HG03025 (cell line): ENCODE measurements around the gene SPTBN1.

Source experiments
- ATAC-seq: cut with Tn5 transposase; IDR thresholded peaks from one replicate; pipeline ENCODE4 v1.9.1; 2021; ENCODE audit warnings: mild to moderate bottlenecking, moderate library complexity; ENCODE audit not compliant: unreplicated experiment, low FRiP score

The SPTBN1 gene

GRCh38 chr2:54599914-54600313 lies 143.8 kb downstream of the SPTBN1 start:
- no peak for ATAC-seq

DNA sequence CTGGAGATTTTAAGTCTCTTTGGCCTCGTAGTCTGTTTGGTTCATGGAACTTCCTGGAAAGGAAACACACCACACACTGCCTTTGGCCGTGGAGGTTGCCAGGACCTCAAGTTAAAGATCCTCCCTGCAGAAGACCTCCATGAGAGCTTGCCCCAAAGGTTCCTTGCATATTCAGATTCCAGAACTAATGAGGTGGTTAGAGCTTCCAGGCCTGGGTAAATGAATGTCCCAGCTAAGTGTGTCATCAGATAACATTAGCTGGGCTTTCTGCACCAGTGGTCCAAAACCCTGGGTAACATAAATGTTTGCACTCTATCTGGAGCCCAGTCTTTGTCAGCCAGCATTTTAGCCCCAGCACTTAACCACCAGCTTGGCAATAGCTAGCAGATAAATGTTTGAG lies 145.2 kb downstream of the SPTBN1 start:
- no peak for ATAC-seq

- no peak for ATAC-seq
Measured at GRCh38 chr2:54602736-54603322, 146.7 kb downstream of the SPTBN1 start.

- no peak for ATAC-seq
Measured at GRCh38 chr2:54603357-54603756, 147.2 kb downstream of the SPTBN1 start.

GRCh38 chr2:54603796-54604195 lies 147.7 kb downstream of the SPTBN1 start:
- ATAC-seq, result no peak

DNA sequence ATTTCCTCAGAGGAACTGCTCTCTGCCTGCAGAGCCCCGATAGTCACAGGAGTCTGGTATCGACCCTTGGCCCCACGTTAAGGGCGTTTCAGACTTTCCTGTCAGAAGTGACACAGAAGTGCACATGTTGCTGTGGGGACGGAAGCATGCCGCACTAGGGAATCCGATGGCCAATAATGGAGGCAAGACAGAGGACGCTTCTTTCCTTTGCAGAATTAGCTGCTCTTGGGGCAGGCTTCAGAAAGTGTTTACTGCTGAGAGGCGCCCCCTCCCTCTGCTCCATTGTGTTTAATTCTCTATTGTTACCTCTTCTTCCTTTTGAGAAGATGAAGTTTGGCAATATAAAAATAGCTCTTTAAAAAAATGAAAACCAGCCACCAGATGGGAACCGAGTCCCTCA lies 148.7 kb downstream of the SPTBN1 start:
- no peak for ATAC-seq

GRCh38 chr2:54605836-54606235 lies 149.7 kb downstream of the SPTBN1 start:
- no peak for ATAC-seq

DNA sequence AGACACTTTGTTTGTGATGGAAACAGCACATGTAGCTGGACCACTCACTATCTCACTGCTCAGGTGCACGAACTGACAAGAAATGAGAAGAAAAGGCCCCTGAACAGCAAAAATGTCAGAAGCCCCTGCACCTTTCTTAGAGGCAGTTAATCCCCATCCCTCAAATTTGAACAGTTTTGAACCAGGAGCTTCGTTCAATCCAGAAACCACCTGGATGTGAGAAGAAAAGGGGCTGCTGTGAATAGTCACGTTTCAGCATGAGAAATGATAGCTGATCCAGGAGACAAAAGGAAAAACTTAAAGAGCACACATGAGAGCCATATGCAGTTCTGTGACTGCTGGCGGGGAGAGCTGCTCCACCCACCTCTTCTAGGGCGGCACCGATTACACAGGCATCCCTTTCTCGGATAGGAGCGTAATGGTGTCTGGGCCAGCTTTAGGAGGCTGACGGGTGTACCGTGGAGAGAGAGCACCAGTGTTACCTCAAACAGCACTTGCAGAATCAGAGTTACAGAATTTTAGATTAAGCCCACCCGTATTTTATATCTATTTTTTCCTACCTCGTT lies 150.3 kb downstream of the SPTBN1 start:
- no peak for ATAC-seq

DNA sequence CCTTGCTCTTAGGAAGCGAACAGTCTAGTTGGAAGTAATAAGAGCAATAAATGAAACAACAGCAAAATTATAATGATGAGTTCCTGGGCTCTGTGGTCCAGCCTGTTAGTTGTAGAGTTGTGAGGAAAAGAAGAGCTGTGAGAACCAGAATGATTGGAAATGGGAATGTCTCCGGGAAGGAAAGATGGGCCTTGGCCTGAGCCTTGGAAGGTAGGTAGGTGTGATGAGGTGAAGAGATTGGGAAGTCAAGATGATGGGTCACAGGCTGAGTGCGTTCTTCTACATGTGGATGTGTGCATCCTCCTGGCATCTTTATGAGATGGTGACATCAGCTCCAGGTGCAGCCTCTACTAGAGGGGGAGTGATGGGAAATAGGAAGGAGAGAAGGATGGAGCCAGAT lies 152.1 kb downstream of the SPTBN1 start:
- no peak for ATAC-seq

- no peak for ATAC-seq
Measured at GRCh38 chr2:54609241-54609640, 153.1 kb downstream of the SPTBN1 start.

DNA sequence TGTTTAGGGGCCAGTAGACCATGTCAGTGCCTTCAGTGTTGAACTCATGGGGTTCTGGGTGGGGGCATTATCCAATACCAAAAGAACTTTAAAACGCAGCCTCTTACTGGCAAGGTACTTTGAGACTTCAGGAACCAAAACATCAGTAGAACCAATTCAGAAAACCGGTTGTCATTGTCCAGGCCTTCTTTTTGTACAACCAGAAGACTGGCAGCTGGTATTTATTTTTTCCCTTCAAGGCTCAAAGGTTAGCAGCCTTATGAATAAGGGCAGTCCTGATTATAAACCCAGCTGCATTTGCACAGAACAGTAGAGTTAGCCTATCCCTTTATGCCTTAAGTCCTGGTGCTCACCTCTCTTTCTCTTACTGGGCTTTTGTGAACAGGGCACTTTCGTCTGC lies 153.5 kb downstream of the SPTBN1 start:
- no peak for ATAC-seq

- ATAC-seq, result no peak
Measured at GRCh38 chr2:54610700-54611099, 154.6 kb downstream of the SPTBN1 start.

- no peak for ATAC-seq
Measured at GRCh38 chr2:54611830-54612545, 155.9 kb downstream of the SPTBN1 start.

- no peak for ATAC-seq
Measured at GRCh38 chr2:54613386-54613785, 157.3 kb downstream of the SPTBN1 start.

- no peak for ATAC-seq
Measured at GRCh38 chr2:54613794-54614257, 157.7 kb downstream of the SPTBN1 start.

GRCh38 chr2:54614819-54615218 lies 158.7 kb downstream of the SPTBN1 start:
- ATAC-seq, result no peak

GRCh38 chr2:54615832-54616534 lies 159.9 kb downstream of the SPTBN1 start:
- ATAC-seq, result no peak

GRCh38 chr2:54617409-54617808 lies 161.3 kb downstream of the SPTBN1 start:
- no peak for ATAC-seq

DNA sequence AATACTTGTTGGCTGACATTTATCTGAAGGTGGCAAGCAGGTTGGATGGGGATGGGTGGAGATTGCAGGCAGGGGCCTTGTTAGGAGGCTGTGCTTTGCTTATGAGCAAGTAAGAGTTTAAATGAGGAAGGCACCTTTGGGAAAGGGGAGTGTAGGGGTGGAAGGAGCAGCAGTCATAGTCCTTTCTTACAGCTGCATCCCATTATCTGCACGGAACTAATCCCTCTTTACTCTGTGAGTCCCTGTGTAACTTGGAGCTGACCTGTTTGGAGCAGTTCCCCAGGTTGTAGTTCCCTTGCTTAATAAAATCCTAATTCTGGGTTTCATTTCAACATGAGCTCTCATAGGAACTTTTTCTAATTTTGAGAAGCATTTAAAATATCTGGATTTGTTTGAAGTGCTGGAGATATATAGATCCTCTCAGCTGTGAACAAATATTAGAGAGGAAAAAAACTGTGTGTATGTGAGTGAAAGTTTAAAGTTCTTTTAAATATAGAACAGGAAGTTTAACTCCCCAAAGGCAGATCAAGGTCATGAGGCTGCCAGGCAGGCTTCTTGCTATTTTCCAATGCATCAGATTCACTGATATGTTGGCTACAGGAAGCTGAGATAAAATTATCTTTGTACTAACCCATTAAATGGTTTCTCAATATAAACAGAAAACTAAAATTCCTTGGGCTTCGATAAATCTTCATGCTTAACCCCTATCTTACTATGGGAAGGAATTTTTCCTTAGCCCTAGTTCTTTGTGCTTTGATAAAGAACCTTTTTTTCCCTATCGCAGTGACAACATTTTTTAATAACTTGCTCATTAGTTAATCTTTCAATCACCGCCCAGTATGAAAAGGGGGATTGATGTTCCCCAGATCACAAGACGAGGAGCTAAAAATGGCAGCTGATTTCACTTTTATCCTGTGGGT lies 162.8 kb downstream of the SPTBN1 start:
- ATAC-seq, result no peak

DNA sequence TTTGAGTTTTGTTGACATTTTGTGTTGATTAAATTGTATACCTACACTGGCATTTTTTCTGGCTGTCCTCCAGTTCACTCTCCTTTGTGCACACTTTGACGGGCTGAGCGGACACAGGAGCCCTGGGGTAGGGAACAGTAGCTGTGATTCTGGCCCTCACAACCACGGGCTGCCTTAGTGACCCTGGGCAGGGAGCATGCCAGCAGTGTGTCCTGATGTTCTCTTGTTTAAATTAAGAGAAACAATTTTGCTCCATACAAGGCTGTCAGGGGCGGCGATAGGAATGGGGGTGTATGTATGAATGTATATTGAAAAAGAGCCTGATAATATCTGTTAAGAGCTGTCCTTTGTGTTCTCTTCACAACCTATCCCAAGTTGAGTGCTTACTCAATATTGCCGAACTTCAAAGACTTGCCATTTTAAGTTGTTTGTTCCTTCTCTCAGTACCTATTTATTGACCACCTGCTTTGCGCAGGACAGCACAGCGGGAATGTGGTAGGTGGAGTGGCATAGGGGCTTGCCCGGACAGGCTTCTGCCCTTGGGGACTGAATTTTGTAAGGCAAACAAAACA lies 163.6 kb downstream of the SPTBN1 start:
- no peak for ATAC-seq
